Measurements from ENCODE around the gene TTLL5.

GRCh38 chr14:75983019-75983358, 321.9 kb downstream of the TTLL5 start:
- TF ChIP-seq BRF2 (CRISPR knock-in tag; IDR thresholded peaks at IDR 0.05) (no peak), CEBPB (IDR thresholded peaks at IDR 0.05; ENCODE audit: borderline replicate concordance, low read depth, low read length) (no peak), ZNF446 (CRISPR knock-in tag; IDR thresholded peaks at IDR 0.05) (no peak), ZNF274 (CRISPR knock-in tag; IDR thresholded peaks at IDR 0.05) (no peak), CTCF (CRISPR knock-in tag; IDR thresholded peaks at IDR 0.05) (no peak)
- TF ChIP-seq, protein P1, sequence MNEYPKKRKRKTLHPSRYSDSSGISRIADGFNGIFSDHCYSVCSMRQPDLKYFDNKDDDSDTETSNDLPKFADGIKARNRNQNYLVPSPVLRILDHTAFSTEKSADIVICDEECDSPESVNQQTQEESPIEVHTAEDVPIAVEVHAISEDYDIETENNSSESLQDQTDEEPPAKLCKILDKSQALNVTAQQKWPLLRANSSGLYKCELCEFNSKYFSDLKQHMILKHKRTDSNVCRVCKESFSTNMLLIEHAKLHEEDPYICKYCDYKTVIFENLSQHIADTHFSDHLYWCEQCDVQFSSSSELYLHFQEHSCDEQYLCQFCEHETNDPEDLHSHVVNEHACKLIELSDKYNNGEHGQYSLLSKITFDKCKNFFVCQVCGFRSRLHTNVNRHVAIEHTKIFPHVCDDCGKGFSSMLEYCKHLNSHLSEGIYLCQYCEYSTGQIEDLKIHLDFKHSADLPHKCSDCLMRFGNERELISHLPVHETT (CRISPR knock-in tag; conservative IDR thresholded peaks at IDR 0.05), result no peak
